H4 (cell line): ENCODE data around the gene HIBADH. TPM values are rescaled to one million over a fixed set of nuclear protein-coding genes. Genes with fewer than 3 reads are reported as not detected.

ENCODE experiments used
- DNase-seq: peaks from one replicate; pipeline ENCODE4 v3.0.0-alpha.2; 2015; ENCODE audit warnings: low spot score
- total RNA-seq: library from RNA; depleted of rRNA; stranded (reverse); fragments of >200 nt; shearing (Covaris generic); gene quantifications from 2 replicates; pipeline ENCODE4 v1.2.3, GENCODE V29; 2014

The HIBADH gene
- total RNA-seq, 1 experiment from 2014 or later = 171 TPM

GRCh38 chr7:27636326-27637006 lies 26.2 kb downstream of the HIBADH start:
- DNase-seq = no peak

DNA sequence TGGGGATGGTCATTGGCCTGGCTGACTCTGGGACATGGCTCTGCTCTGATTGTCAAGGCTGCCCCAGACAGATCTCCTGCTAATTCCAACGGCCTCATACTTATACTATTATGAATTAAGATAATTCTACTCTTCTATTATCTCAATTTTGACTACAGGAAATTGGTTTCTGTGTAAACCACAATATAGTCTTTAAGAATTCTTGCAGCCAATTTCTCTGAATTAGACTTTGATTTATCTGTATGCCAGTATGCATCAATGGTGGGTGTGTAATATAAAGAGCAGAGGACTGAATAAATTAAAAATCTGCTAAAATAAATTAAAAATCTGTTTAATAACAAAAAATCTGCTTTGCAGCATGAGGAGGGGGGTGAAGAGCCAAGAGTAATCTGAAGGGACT lies 27.0 kb downstream of the HIBADH start:
- DNase-seq = no peak

DNA sequence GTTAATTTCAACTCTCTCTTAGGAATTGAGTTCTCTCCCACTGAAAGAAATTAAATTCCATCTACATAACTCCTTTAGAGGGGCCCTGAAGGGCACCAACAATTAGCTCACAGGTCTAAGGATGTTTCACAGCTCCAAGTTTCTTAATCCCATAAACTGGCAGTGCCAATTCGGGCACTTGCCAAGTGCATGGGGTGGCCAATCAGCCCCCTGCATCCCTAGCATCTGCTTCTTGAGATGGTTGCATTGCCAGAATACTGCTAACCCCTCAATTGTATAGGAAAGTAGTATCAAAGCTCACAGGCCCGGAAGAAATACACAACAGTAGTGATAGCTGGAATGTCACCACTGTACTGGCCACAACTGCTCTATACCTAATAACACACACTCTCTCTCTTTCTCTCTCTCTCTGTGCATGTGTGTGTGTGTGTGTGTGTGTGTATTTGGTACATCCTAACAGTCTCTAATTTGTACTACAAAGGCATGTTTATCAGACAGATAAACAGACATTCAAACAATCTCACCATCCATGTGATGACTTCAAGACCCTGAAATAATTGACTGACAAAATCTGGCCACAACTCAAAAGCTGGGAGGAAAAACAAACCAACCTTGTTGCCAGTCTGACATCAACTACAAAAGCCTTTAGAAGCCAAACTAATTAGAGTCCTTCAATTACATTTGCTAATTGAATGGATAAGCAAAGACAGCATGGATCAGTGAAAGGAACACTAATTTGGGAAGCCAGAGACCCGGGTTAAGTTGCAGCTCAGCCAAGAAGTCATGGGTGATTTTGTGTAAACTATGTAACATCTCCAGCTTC lies 27.8 kb downstream of the HIBADH start:
- DNase-seq = no peak

- no peak for DNase-seq
These were observed 29.6 kb downstream of the HIBADH start for GRCh38 chr7:27633062-27633461.

DNA sequence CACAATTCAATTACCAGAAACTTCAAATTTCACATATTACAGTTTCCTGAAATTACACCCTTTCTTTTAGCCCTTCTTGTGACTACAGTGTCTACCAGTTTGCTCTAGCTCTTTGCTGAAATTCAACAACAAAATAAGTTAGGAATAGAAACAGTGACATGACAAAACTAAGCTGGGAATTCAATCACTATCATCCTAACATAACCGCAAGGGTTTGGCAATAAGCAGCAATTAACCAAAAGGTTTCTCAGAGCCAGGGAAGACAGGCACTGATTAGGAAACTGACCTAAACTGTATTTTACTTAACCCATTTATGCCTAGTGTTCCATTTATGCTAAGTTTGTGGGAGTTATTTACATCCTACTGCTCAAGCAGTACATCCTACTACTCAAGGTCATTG lies 31.3 kb downstream of the HIBADH start:
- no peak for DNase-seq

- no peak for DNase-seq
These were observed 35.5 kb downstream of the HIBADH start for GRCh38 chr7:27627146-27627545.

DNA sequence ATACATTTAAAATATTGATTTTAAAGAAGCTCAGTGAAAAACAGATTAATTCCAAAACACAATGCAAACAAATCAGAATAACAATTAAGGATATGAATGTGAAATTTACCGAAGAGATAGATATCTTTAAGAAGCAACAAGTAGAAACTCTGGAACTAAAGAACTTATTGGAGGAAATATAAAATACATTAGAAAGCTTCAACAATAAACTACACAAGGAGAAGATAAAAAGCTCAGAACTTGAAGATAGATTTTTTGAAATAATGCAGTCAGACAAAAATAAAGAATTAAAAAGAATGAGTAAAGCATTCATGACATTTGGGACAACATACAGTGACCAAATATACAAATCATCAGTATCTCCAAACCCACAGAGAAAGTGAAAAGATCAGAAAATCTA lies 43.2 kb downstream of the HIBADH start:
- no peak for DNase-seq

DNA sequence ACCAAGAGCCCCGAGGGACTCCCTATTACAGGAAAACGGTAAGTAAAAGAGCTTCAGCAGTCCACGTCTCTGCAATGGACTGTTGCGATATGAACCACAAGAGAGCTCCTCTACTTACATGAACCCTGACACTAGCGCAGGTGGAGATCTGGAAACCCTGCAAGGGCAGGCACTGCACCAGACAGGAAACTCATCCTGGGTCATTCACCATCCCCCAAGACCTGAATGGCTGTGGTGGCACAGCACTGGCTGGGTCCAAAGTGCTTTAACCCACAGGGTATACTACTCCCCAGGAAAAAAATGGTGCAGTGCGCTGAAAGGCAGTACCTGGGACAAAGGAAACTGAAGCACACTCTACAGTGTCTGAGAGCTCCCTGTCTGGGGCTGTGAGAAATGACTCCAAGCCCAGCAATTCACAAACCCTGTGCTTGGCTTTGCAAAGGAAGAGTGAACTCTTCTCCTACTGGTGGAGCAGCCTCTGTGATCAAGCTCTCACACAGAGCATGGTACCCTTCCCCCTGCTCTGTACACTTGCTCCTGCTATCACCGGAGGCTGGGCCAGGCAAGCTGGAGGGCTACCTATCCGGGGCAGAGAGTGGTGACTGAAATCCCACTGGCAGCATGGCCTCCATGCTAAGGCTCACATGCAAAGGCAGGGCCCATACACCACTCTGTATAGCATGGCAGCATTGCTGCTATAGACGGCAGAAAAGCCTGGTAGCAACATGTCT lies 44.9 kb downstream of the HIBADH start:
- DNase-seq = no peak

DNA sequence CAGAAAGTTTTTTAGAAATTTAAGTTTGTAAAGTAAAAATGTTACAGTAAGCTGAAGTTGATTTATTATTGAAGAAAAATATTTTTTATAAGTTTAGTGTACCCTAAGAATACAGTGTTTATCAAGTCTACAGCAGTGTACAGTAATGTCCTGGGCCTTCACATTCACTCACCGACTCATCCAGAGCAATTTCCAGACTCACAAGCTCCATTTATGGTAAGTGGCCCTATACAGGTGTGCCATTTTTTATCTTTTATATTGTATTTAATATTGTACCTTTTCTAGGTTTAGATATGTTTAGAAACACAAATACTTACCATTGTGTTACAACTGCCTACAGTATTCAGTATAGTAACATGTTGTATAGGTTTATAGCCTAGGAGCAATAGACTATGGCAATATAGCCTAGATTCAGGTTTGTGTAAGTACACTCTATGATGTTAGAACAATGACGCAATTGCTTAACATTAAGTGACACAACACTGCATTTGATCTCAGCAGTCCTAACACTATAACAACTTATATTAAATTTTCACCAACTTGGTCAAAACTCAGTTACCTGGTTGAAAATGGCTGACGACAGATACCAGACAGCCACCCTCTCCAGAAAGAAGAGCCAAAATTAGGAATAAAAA lies 45.7 kb downstream of the HIBADH start:
- no peak for DNase-seq

DNA sequence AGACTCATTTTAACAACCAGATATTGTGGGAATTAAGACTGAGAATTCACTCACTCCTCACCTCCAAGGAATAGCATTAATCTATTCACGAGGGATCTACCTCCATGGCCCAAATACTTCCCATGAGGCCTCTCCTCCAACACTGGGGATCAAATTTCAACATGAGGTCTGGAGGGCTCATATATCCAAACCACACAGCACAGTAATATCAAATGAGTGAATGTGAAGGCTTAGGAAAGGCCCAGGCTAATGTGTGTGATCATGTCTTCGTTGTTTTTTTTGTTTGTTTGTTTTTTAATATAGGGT lies 46.5 kb downstream of the HIBADH start:
- no peak for DNase-seq

- DNase-seq = peak; percentile 81
These were observed 47.1 kb downstream of the HIBADH start for GRCh38 chr7:27615420-27616185.

DNA sequence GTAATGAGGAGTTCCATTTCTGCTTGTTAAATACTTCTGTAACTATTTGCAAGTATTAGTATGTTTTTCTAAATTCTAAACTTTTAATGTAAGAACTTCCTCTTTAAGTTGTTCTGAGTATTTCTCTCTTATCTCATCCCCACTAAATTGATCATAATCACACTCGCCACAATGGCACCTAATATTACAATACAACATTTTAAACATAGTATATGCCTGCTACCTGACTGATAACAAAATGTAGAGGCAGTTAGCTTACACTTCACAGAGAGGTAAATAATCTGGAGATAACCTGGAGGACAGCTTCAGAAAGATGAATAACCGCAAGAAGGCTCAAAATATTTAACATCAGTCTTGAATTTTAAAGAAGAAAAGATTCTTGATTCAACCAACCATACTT lies 48.6 kb downstream of the HIBADH start:
- DNase-seq = no peak

DNA sequence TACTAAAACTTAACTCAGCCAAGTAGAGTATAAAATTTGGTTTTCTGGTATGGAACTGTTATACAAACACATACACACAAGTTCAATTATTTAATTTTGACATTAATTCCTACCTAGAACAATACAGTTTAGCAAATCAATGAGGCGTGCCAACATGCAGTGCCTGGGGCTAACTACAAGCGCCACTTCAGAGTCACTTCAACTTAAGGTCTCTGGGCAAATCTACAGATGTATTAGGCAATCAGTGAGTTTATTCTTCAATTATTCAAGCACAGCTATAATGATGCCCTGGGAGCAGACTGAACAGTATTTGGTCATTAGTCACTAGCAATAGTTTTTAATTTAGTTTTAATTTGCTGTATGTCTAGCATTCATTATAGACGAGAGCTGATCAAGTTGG lies 51.6 kb downstream of the HIBADH start:
- DNase-seq = peak; percentile 88

DNA sequence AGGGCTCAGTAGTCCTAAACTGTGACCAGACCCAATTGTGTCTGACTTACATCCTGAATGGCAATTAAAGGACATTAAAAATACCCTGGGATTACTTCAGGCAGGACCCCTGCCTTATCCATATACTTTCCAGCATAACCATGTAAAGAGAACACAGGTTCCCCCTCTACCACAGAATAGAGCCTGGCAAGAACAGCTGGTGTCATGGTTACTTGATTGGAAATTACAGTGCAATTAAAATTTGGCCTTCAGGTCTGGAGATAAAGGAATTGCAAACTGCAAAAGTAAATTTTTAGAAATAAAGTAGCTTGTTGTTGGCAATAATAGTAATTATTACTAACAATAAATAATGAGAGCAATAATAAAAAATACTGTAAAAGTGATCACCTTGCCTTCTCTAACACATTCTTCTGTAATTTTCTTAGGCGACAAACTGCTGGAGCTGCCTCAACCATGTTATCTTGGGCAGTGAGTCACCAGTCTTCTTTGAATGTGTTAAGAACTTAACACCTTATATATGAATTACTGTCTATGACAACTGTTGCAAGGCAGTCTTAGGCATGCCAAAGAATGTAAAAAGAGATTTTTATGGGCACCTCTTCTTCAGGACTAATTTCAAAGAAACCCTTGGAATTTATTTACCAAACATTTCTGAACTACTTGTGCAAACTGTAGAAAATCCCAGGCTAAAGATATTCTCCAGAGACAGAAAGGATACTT lies 53.7 kb downstream of the HIBADH start:
- DNase-seq = no peak

DNA sequence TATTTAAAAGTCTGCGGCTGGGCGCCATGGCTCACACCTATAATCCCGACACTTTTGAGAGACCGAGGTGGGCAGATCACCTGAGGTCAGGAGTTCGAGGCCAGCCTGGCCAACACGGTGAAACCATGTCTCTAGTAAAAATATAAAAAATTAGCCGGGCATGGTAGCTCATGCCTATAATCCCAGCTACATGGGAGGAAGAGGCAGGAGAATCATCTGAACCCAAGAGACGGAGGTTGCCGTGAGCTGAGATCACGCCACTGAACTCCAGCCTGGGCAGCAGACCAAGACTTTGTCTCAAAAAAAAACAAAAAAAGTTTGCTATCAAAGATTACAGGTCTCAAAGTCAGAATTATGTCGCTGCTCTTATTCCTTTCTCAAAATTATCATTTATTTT lies 55.5 kb downstream of the HIBADH start:
- DNase-seq = peak; percentile 54

DNA sequence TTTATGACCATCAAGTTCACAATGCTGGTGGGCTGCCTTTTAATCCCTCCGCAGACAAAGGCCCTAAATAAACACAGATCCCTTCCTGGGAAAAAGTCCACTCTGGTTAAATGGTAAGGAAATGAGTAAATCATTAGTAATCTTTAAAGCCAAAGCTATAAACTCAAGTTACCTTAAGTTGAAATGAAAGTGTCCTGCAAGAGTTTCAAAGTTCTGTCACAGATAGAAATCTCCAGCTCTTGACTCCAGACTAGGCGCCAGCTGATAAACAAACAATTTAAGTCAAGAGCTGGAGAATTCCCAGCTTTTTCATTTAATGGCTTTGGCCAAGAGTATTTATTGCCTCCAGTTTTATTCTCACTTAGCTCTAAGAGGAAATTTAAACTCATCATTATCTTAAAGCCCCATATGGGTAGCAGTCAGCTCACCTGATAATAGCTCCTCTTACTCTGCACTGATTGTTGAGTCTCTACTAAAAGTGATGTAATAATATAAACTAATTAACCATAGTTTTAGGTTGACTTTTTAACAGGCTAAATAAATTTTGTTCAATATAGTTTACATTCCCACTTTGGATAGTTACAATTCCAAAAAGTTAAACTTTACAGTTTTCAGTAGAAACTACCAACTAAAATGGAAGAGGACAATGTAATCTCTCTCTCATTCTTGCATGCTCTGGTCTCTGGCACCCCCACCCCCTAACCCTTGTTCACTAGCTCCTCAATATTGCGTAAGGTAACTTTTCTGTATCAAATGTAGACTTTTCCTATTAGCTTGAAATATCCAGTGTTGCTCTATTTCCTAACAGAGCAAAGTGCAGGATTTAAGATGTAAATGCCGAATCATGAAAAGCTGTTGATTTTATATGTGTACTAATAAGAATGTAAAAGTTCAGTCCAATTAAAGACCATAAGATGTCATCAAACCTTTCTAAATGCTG lies 56.1 kb downstream of the HIBADH start:
- DNase-seq = peak; percentile 97

DNA sequence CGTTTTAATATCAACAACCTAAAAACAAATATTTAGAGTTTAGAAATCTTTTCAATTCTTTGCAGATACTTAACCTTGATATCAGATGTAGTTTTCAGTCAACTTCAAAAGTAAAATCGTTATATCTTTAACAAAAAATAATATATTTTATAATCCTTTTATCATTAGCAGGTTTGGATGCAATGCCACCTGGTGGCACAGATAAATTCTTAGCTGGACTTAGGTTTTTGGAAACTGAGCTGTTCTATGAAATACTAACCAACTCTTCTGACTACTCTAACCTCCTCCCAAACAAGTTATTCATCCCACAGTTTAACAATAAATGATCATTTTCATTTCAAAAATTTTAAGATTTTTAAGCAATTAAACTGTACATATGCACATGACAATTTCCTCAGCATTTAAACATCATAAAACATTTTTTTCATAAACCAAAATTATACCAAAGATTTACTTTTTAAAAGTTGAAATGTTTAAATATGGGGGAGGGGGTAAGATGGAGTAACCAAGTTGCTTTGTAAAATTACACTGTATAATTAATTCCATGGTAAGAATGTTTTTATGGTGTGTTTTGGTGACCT lies 56.9 kb downstream of the HIBADH start:
- DNase-seq = peak; percentile 86

GRCh38 chr7:27605283-27605682 lies 57.4 kb downstream of the HIBADH start:
- peak; percentile 43 for DNase-seq

DNA sequence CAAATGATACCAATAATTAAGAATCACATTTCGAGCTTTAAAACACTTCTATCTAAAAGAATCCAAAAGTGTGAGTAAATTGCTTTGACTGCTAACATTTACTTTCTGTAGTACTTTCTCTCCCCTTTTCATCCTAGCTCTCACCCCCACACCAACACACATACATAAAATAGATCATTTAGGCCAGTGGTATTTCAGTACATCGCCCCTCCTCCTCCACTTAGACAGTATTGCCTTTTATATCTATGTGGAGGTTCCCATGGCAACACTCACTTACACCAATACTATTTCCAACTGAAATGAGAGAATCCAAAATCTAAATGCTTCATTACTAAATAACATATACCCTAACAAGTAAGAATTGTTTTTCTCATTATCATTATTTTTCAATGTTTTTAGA lies 58.9 kb downstream of the HIBADH start:
- DNase-seq = no peak
